Aorta (tissue), 5 donors: Measurements from ENCODE around the gene OGFOD2. TPM values are rescaled to one million over a fixed set of nuclear protein-coding genes. Genes with fewer than 3 reads are reported as not detected.
"Not testable (repeated sequence)": the region's sequence is repeated elsewhere in the genome, so short reads cannot be mapped to it uniquely, and the experiment has no call there.

Source experiments
- ATAC-seq: fragments of 200-7000 bp; cut with Tn5 transposase; one replicate; pipeline ENCODE4 v1.9.1; 2022; ENCODE audit warnings: moderate library complexity; ENCODE audit not compliant: low FRiP score
- DNase-seq, 2 donors: peaks; one replicate each; pipeline ENCODE4 v3.0.0-alpha.2; 2020
- H3K27ac ChIP-seq, 2 donors: one replicate each; pipeline ENCODE4 v1.5.1; 2013; ENCODE audit warnings: low read length in 2 of 2, mild to moderate bottlenecking in 2 of 2, moderate library complexity in 2 of 2, control low read depth in 1 of 2, inconsistent platforms in 1 of 2, low read depth in 1 of 2
- H3K27me3 ChIP-seq, 2 donors: one replicate each; pipeline ENCODE4 v1.6.1; 2013; ENCODE audit warnings: control low read depth in 1 of 2, low read length in 1 of 2, mild to moderate bottlenecking in 1 of 2, moderate library complexity in 1 of 2; ENCODE audit not compliant: insufficient read depth in 2 of 2, control insufficient read depth in 1 of 2
- H3K36me3 ChIP-seq, 2 donors: one replicate each; pipeline ENCODE4 v1.6.1; 2013; ENCODE audit warnings: control low read depth in 1 of 2, low read length in 1 of 2, mild to moderate bottlenecking in 1 of 2; ENCODE audit not compliant: insufficient read depth in 2 of 2, control insufficient read depth in 1 of 2
- H3K4me1 ChIP-seq, 2 donors: one replicate each; pipeline ENCODE4 v1.6.1; 2013; ENCODE audit warnings: low read length in 2 of 2, control low read depth in 1 of 2, mild to moderate bottlenecking in 1 of 2, moderate library complexity in 1 of 2; ENCODE audit not compliant: insufficient read depth in 2 of 2, control insufficient read depth in 1 of 2
- H3K4me3 ChIP-seq, 2 donors: one replicate each; pipeline ENCODE4 v1.5.1; 2013; ENCODE audit warnings: low read length in 2 of 2, control low read depth in 1 of 2, mild to moderate bottlenecking in 1 of 2
- H3K9me3 ChIP-seq: one replicate; pipeline ENCODE4 v1.6.1; 2013; ENCODE audit warnings: mild to moderate bottlenecking, low read length; ENCODE audit not compliant: control insufficient read depth
- WGBS, 2 donors: extraction: QIAGEN DNeasy Blood & Tissue Kit; methylation state at CpG; one replicate each; pipeline ENCODE4 v1.1.7; 2013; 5-methylcytosine and 5-hydroxymethylcytosine counted together
- intact Hi-C, 2 donors: fragments of 100-400 bp; cut with DNase I; formaldehyde crosslinking; loops; one replicate each; pipeline versions ENCODE4 v1.14.2 to v1.15.0; 2022
- polyA plus RNA-seq, 2 donors: library from polyadenylated mRNA; stranded (reverse); fragments of 200-250 nt; gene quantifications; one replicate each; pipeline ENCODE4 v1.2.3, GENCODE V29; 2013
- total RNA-seq, 2 donors: library from RNA; stranded (reverse); fragmentation: NEBNext Ultra II Directional; extraction: Animal tissue kit (Norgen Biotek cat#: 25700); gene quantifications; one replicate each; pipeline ENCODE4 v1.2.1, GENCODE V29; 2021
- donor health status: healthy with polysubstance abuse.
- donor health status: Bipolar disorder and iron deficiency.
- donor health status: DM: no; HTN: no; CAD: no.
- donor health status: DM: no; HTN: no; CAD: no.
- donor health status: DM: yes; HTN: yes; CAD: no.

Gene OGFOD2
- total and polyA plus RNA-seq, 4 donors: 8.9 to 16.6 (median 13.9) TPM

DNA sequence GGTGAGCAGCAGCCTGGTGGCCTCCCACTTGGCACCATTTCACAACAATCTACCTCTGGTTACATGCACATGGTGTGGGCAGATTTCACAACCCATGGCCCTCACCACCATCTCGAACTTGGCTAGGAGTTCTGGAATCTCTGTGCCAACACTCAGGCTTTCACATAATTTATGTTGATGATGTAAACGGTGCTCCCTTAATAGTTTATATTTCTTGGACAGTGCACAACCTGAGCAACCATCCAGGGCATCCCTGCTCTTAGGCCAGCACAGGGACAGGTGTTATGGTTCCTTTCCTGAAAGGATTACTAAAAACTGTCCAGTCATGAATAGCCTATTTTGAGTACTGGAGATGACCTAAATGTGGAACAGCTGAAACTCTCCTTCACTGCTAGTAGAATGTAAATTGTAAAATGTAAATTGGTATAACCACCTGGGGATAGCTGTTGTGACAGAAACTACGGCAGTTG is 37.4 kb upstream of the OGFOD2 start:
- intact Hi-C loops: no loop called here
- WGBS, 2 donors: 80 to 84% methylated on average over 3 of the region's 3 CpGs
- H3K27ac ChIP-seq: no peak overlapping the region
- ATAC-seq (no peak), DNase-seq (no peak)
- no peak overlapping the region for H3K4me3 ChIP-seq
- no peaks in the 10 kb centered on the region for H3K9me3 ChIP-seq
- no peaks in the 10 kb centered on the region for H3K4me1 ChIP-seq
- no peaks in the 10 kb centered on the region for H3K36me3 ChIP-seq
- H3K27me3 ChIP-seq: no peaks in the 10 kb centered on the region

DNA sequence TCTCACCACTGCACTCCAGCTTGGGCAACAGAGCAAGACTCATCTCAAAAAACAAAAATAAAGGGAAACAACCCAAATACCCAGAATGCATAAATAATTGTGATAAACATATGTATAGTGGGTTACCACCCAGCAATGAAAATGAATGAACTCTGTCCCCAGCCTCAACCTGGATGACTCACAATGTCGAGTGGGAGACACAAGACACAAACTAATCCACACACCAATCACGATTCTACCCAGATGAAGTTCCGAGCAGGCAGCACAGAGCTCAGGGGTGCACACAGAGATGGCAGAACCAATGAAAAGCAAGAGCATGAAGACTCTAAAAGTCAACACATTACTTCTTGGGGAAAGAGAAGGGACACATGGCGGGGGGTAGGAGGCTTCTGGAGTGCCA is 35.9 kb upstream of the OGFOD2 start:
- DNase-seq (no peak), ATAC-seq (no peak)
- H3K27ac ChIP-seq: no peak overlapping the region
- intact Hi-C loops: no loop called here
- no peaks in the 10 kb centered on the region for H3K9me3 ChIP-seq
- no peak overlapping the region for H3K4me3 ChIP-seq
- WGBS, 2 donors: 94 to 95% methylated on average over 4 of the region's 4 CpGs
- H3K27me3 ChIP-seq: no peaks in the 10 kb centered on the region
- H3K4me1 ChIP-seq: no peaks in the 10 kb centered on the region
- no peaks in the 10 kb centered on the region for H3K36me3 ChIP-seq

DNA sequence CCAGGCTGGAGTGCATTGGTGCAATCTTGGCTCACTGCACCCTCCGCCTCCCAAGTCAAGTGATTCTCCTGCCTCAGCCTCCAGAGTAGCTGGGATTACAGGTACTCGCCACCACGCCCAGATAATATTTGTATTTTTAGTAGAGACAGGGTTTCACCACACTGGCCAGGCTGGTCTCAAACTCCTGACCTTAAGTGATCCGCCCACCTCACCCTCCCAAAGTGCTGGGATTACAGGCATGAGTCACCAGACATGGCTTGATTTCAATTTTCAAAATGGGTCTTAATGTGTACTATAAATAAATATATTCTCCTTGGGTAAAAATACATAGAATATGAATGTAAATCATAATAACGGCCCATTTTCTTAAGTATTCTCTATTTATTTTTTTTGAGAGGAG is 33.7 kb upstream of the OGFOD2 start:
- intact Hi-C loops, H3K4me3 ChIP-seq, H3K36me3 ChIP-seq, H3K9me3 ChIP-seq, H3K4me1 ChIP-seq, H3K27me3 ChIP-seq, ATAC-seq, H3K27ac ChIP-seq, DNase-seq: not testable (repeated sequence)
- 62 to 63% methylated on average over 5 of the region's 5 CpGs for WGBS, 2 donors

DNA sequence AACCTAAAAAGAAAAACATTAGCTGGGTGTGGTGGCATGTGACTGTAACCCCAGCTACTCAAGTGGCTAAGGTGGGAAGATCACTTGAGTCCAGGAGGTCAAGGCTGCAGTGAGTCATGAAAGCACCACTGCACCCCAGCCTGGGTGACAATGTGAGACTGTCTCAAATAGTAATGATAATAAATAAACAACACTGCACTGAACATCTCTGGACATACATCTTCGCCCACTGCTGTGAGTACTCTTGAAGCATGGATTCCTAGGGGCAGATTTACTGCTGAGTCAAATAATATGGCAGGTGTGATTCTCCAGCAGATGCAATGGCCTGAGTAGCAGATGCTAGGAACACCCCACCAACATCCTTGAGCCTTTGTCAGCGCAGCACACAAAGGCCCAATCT is 32.4 kb upstream of the OGFOD2 start:
- 93 to 94% methylated on average over 2 of the region's 2 CpGs for WGBS, 2 donors

DNA sequence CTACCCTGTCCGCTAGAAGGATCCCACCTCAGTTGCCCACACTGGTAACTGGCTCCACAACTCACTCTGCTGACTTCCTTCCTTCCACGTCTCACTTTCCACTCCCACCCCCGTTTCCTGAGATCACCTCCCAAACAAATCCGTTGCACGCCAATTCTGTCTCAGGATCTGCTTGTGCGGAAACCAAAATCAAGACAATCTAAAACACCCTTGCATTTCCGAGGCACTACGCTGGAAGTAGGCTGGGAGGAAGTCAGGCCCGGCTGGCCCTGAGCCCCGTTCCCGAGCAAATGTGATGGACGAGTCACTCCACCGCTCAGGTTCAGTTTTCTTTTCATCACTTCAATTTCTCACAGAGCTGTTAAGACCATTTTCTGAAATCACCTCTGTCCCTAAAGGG is 31.8 kb upstream of the OGFOD2 start:
- ATAC-seq: no peak

More for the DNA sequence above, 32.4 kb upstream of the OGFOD2 start:
- ATAC-seq: no peak
- H3K4me3 ChIP-seq: no peak overlapping the region
- H3K27ac ChIP-seq: no peak overlapping the region
- H3K9me3 ChIP-seq: no peaks in the 10 kb centered on the region
- H3K4me1 ChIP-seq: no peaks in the 10 kb centered on the region
- intact Hi-C loops: no loop called here
- no peaks in the 10 kb centered on the region for H3K36me3 ChIP-seq
- no peaks in the 10 kb centered on the region for H3K27me3 ChIP-seq
- no peak for DNase-seq

DNA sequence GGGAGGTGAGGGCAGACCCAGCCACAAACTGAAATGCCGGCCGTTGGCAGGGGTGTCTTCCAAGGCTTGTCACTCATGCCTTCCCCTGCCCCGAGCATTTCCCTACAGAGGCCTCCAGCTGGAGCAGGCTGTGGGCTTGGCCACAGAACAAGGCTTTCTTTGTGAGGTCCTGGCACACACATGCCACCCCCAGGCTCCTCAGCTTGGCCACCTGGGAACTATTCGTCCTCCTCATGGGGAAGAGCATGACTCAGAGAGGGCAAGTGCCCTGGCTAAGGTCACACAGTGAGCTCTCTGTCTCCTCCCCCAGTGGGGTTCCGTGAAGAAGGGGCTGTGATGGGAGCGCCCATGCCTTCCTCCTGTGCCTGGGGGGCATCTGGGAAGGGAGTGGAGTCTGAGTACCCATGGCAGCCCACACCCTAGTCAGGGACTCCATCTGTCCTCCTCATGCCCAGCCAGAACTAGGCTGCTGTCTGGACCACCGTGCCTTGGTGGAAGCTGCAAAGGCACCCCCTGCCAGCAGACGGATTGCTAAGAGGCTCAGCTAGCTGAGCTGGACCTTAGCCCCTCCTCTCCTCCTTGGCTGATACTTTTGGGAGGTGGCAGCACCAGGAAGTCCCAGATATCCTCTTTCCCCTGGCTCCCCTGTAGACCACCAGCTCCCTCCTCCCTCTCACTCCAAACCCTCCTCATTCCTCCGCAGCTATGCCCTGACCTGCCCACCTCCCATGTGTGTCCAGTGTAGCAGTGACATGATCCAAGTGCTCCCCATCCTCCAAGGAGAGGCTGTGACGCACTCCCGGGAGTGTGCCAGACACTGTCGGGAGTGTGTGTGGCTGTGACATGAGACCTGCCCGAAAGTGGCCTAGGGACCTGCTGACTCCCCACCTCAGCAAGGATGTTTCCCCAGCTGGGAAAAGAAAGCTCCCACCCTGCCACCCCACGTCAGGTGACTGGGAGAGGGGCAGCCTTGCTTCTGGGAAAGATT is 30.1 kb upstream of the OGFOD2 start:
- no peak for ATAC-seq
- no peaks in the 10 kb centered on the region for H3K4me1 ChIP-seq
- intact Hi-C loops: no loop called here

More for the DNA sequence above, 31.8 kb upstream of the OGFOD2 start:
- Histone ChIP-seq H3K36me3 (no peaks in the 10 kb centered on the region), H3K27me3 (no peaks in the 10 kb centered on the region), H3K4me3 (no peak overlapping the region), H3K27ac (no peak overlapping the region), H3K4me1 (no peaks in the 10 kb centered on the region), H3K9me3 (no peaks in the 10 kb centered on the region)
- intact Hi-C loops: no loop called here
- no peak for DNase-seq
- WGBS, 2 donors: 54 to 57% methylated on average over 13 of the region's 13 CpGs

DNA sequence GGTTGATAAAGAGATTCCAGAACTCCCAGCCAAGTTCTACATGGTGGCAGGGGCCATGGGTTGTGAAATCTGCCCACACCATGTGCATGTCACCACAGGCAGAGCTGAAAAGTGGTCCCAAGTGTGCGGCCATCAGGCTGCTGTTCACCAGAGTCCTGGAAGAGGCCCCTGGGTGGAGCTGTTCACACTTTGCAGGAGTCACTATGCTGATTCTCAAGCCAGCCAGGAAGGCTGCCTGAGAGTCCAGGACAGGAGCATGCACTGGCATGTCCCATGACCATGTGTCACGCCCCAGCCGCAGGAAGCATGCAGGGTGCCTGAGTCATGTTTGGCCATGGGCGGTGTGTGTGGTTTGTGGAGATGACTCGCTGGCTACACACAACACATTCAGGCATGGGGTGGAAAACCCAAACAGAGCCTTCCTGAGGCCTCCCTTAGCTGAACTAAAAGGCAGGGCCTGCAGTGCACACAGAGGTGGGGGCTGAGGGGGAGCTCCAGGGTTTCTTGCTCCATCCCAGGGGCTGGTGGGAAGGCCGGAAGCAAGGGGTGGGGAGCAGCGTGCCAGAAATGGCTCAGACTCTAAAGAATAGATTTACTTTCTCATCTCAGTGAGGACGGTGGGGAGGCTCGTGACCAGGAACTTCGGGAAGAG is 28.2 kb upstream of the OGFOD2 start:
- Histone ChIP-seq H3K4me1 (no peaks in the 10 kb centered on the region), H3K36me3 (no peaks in the 10 kb centered on the region), H3K27ac (no peak overlapping the region), H3K27me3 (no peaks in the 10 kb centered on the region), H3K9me3 (no peaks in the 10 kb centered on the region), H3K4me3 (no peak overlapping the region)
- WGBS, 2 donors: 54 to 59% methylated on average over 10 of the region's 10 CpGs
- intact Hi-C loops: loop anchor here in 1 of 2 donors (2.0 kb wide), 1 partner anchor 30 kb away; no protein-coding TSS in a partner anchor
- peak; percentile 81 for ATAC-seq
- DNase-seq: peak; percentile 95 to 96

More for the DNA sequence above, 30.1 kb upstream of the OGFOD2 start:
- Histone ChIP-seq H3K36me3 (no peaks in the 10 kb centered on the region), H3K4me3 (no peak overlapping the region), H3K27me3 (no peaks in the 10 kb centered on the region), H3K9me3 (no peaks in the 10 kb centered on the region), H3K27ac (no peak overlapping the region)
- no peak for DNase-seq
- WGBS, 2 donors: 66 to 73% methylated on average over 14 of the region's 14 CpGs

DNA sequence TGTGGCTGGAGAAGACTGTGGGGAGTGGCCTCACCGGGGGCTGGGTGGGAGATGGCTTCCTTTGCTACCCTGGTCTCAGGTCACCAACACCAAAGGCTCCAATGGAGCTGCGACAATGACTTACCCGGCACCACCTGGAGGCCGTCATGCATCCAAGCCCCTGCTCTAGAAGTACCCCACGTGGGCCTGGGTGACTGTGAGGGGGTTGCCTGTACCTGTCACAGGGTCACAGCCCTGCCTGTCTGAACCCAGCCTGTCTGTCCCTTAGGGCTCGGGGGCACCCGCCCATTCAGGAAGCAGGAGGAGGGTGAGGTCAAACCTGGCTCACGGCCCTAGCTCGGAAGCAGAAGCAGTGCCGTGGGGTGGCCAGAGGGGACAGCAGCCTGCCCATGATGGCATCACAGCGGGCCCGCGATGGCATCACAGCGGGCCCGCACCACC is 27.7 kb upstream of the OGFOD2 start:
- Histone ChIP-seq H3K27me3 (no peaks in the 10 kb centered on the region), H3K36me3 (no peaks in the 10 kb centered on the region), H3K4me1 (no peaks in the 10 kb centered on the region), H3K27ac (no peak overlapping the region), H3K4me3 (no peak overlapping the region), H3K9me3 (no peaks in the 10 kb centered on the region)
- peak in 1 of 2 donors; percentile 69 for DNase-seq
- intact Hi-C loops: loop anchor here in 1 of 2 donors (2.0 kb wide), 1 partner anchor 31 kb away; no protein-coding TSS in a partner anchor
- ATAC-seq: peak; percentile 35
- WGBS, 2 donors: 68 to 79% methylated on average over 14 to 15 of the region's 15 CpGs
